ENCODE results near the gene OR8D1. TPM values are rescaled to one million over a fixed set of nuclear protein-coding genes. Genes with fewer than 3 reads are reported as not detected.

The OR8D1 gene
- total RNA-seq, 1 donor = not detected

DNA sequence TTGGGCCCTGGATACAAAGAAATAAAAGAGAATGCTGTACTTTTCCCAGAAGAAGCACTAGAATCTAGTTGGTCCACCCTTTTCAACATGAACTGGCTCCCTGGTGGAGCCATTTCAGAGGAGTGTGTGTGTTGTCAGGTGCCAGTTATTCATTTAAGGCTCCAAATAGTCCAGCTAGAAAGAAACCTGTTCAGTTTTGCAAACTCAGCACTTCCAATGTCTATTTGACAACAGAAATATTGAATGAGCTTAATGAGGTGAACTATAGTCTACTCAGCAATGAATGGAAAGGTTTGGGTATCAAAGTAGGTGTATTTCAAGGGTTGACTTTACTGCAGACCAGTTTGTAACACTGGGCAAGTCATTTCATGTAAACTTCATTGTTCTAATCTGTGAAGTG, 2.1 kb downstream of the OR8D1 start:
- TF ChIP-seq, protein P1, sequence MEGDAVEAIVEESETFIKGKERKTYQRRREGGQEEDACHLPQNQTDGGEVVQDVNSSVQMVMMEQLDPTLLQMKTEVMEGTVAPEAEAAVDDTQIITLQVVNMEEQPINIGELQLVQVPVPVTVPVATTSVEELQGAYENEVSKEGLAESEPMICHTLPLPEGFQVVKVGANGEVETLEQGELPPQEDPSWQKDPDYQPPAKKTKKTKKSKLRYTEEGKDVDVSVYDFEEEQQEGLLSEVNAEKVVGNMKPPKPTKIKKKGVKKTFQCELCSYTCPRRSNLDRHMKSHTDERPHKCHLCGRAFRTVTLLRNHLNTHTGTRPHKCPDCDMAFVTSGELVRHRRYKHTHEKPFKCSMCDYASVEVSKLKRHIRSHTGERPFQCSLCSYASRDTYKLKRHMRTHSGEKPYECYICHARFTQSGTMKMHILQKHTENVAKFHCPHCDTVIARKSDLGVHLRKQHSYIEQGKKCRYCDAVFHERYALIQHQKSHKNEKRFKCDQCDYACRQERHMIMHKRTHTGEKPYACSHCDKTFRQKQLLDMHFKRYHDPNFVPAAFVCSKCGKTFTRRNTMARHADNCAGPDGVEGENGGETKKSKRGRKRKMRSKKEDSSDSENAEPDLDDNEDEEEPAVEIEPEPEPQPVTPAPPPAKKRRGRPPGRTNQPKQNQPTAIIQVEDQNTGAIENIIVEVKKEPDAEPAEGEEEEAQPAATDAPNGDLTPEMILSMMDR (IDR thresholded peaks at IDR 0.05; ENCODE audit: insufficient read depth, low read length) = no peak
- DNase-seq (ENCODE audit: low read depth) = no peak

DNA sequence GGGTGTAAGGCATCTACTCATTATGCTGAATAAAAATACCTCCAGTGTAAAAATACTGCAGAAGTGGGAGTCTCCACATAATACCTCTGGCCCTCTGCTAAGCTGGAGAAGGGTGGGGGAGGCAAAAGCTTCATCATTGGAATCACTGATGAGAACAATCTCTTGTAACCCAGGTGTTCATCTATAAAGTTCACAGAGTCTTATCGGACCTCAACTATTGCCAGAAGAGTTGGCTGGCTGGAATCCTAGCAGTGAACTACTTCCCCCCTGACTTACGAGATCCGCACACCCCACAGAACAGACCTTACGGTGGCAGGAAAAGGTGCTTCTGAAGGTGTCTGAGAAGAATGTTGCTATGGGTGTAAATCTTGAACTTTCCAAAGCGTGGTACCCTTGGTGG, 2.5 kb downstream of the OR8D1 start:
- DNase-seq (ENCODE audit: low read depth) = no peak
- no peak overlapping the region for H3K4me3 ChIP-seq (ENCODE audit: low read depth, low read length)
- TF ChIP-seq, protein P1 (IDR thresholded peaks at IDR 0.05; ENCODE audit: insufficient read depth, low read length) = no peak

More for the DNA sequence above, 2.1 kb downstream of the OR8D1 start:
- H3K4me3 ChIP-seq (ENCODE audit: low read depth, low read length) = no peak overlapping the region

DNA sequence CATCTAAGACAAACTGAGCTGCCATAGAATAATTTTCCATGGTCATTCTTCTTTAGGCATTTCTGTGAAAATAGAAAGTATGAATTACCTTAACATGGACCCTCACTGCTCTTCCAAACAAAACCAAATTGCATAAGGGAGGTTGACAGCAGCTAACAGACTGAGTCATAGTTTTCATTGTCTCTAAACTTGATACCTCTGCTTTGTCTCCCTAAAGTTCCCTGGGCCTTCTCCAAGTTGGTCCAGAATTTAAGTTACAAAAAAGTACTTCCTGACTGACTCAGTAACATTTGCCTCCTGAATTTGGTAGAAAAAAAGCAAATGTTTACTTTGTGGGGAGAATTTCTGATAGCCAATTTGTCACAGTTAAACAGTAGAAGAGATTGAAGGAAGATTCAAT, 3.0 kb downstream of the OR8D1 start:
- peak; percentile 59 for DNase-seq (ENCODE audit: low read depth)
- TF ChIP-seq, protein P1 (IDR thresholded peaks at IDR 0.05; ENCODE audit: insufficient read depth, low read length) = no peak
- H3K4me3 ChIP-seq (ENCODE audit: low read depth, low read length) = no peak overlapping the region

DNA sequence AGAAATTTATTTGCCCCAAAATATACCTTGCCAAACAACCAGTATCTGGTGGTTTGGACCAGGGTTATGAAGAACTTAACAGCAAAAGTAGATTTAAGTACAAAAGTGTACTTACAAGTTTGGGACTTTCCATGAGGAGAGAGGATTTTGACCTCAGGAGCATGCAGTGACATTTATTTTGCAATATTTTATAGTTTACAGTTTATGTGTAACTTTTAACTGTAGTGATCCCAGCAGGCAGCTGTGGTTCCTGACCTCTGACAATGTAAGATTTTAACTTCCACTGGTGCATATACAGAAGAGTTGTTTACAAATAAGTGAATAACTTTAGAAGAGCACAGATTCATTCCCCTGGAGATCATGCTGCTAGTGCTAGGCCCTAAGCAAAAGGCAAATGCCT, 6.7 kb downstream of the OR8D1 start:
- no peak for DNase-seq (ENCODE audit: low read depth)
- H3K4me3 ChIP-seq (ENCODE audit: low read depth, low read length) = no peak overlapping the region
- TF ChIP-seq, protein P1 (IDR thresholded peaks at IDR 0.05; ENCODE audit: insufficient read depth, low read length) = no peak

DNA sequence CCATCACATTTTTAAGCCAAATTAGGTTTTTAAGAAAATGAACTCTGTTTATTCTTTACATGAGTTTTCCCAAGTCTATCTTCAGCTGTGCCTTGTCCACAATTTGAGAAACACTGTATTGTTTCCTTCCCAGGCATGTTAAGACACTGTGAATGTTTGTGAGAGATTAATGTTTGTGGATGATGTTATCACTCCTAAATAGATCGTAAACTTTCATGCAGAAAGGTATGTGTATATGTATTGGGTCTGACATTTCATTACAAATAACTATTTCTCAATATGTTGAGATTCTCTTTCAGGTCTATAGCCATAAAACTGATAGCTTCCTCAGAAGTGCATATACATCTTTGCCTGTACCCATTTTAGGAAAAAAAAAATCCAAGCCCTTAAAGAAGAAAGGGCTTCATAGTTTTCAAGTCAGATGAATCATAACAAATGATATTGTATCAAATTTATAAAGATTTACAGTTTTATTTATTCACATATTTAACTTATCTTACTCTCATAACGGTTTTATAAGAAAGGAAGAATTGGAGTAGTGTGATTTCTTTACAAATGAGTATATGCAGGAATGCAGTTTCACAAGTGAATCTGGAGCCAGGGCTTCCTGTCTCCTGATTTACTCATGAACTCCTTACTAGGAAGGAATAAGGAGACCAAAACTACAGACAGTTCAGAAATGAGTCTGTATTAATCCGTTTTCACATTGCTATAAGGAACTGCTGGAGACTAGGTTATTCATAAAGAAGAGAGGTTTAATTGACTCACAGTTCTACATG, 11.2 kb downstream of the OR8D1 start:
- H3K4me3 ChIP-seq (ENCODE audit: low read depth, low read length) = no peak overlapping the region
- TF ChIP-seq, protein P1 (IDR thresholded peaks at IDR 0.05; ENCODE audit: insufficient read depth, low read length) = no peak
- DNase-seq (ENCODE audit: low read depth) = peak; percentile 8

DNA sequence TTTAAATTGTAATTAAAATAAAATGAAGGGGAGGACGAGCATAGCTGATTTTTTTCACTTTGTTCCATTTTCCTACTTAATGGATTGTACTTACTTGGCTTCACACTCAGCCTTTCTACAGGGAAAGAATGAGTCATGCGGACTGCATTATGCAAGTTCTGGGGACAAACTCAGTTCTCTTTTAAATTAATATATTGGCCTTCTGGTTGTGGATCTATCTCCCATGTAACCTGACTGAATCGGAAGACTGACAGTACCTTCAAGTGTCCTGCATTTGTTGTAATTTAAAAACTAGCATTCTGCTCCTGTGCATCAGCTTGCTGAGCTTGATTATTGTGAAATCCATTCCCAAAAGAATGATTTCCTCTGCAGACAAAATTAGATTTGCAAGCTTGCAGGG, 12.2 kb downstream of the OR8D1 start:
- H3K4me3 ChIP-seq (ENCODE audit: low read depth, low read length) = no peak overlapping the region
- peak; percentile 81 for DNase-seq (ENCODE audit: low read depth)
- TF ChIP-seq, protein P1 (IDR thresholded peaks at IDR 0.05; ENCODE audit: insufficient read depth, low read length) = no peak

DNA sequence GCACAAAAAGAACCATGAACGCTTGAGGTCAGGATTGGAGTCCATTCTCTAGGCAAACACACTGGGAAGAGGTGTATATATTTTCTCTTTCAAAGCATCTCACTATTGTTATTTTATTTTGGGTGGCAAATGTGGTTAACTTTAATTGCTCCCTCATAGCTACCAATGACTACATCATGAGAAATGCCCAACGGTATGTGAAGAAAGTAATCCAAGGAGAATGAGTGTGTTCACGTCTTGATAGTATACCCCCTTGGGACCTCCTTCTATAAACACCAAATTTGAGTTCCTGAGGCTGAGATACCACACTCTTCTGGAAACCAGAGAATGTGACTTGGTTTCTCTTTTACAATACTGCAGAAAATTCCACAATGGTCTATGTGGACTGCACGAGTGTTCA, 15.8 kb downstream of the OR8D1 start:
- DNase-seq (ENCODE audit: low read depth) = peak; percentile 44
- no peak overlapping the region for H3K4me3 ChIP-seq (ENCODE audit: low read depth, low read length)
- TF ChIP-seq, protein P1 (IDR thresholded peaks at IDR 0.05; ENCODE audit: insufficient read depth, low read length) = no peak

All from fibroblast of the aortic adventitia (primary cell).